Nucleus accumbens (tissue), 56 donors: ENCODE data around the gene FASN.
A peak's percentile ranks its signal among the peaks of the same experiment; 100 is the strongest.
"Not testable (repeated sequence)": the region's sequence is repeated elsewhere in the genome, so short reads cannot be mapped to it uniquely, and the experiment has no call there.

Source experiments
- DNase-seq, 56 donors: peaks; one replicate each; lab custom pipeline; 2025; lab: John Stamatoyannopoulos, UW

The FASN gene

DNA sequence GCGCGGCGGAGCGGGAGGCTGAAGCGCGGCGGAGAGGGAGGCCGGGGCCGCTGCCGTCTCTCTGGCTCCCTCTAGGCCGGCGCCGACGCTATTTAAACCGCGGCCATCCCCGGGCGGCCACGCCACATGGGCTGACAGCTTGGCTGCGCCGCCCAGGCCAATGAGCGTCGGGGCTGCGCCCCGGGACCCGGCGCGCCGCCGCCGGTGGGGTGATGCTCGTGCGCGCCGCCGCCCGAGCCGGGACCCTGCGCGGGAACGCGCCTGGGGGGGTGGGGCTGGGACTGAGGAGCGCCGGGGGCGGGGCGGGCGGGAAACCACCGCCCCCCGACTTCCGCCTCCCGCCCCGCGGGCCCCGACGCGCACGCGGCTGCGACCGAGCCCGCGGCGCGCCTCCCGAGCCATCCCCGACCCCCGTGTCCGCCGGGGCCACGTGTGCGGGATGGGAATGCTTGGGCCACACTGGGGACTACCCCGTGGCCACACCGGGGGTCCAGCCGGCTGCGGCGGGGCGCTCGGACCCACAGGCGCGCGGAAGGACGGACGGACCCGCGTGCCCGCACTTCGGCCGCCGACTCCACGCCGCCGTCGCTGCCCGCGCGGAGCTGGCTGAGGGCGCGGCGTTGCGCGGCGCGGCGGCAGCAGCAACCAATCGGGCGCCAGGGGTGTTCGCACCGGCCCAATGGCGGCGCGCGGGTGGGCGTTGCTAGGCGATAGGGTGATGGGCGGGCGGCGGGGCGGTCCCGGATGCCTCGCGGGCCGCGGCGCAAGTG, at the start of gene FASN:
TSS of gene FASN (minus strand) at position 68 of the 770 bp plus-strand sequence. CDS start 1,791 bp downstream, outside the sequence.
- DNase-seq: peak in 55 of 56 donors; percentile 57 to 95 (median 88)

DNA sequence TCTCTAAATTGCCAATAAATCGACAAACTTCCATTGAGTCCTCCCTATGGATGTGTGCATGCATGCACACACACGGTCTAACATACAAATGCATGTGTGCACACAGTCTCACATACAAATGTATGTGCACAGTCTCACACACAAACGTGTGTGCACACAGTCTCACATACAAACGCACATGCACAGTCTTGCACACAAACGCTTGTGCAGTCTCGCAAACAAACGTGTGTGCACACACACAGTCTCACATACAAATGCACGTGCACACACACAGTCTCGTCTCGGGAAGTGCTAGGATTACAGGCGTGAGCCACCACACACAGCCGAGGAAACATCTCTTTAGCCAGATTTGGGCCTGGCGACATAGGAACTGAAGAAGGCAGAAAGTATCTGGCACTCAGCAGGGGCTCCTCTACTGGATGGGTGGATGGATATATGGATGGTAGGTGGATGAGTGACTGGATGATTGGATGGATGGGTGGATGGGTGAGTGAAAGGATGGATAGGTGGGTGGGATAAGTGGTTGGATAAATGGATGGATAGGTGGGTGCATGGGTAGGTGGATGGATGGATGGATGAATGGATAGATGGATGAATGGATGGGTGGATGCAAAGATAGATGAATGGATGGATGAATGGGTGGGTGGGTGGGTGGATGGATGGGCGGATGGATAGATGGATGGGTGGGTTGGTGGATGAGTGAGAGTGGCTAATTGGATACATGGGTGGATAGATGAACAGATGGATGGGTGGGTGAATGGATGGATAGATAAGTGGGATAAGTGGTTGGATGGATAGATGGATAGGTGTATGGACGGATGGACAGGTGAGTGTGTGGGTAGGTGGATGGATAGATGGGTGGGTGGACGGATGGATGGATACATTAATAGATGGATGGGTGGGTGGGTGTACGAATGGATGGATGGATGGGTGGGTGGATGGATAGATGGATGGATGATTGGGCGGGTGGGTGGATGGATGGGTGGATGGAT, 48.9 kb upstream of the FASN start:
- no peak for DNase-seq

DNA sequence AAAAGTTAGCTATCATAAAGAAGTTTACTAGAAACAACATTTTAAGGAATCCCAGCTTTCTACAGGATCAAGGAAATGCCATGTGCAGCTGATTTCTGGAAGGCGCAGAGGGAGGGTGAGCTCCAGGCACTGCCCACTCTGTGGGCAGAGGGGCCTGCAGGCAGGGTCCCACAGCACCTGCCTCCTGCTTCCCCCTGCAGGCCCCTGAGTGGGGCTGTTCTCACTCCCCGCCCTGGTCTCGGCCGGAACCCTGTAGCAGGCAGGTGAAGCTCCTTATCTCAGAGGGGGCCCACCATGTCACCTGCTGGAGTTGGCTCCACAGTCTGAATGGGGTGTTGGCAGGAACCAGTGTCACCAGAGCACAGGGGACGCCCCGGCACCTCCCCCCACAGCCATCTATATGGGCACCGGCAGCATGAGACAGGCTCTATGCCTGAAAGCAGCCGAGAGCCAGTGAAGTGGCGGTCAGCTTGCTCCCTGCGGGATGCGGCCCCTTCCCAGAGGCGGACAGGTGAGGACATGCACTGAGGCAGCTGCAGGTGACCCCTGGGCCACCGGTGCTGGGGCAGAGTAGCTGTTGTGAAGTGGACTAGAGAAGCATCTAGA, 47.6 kb upstream of the FASN start:
- no peak for DNase-seq

DNA sequence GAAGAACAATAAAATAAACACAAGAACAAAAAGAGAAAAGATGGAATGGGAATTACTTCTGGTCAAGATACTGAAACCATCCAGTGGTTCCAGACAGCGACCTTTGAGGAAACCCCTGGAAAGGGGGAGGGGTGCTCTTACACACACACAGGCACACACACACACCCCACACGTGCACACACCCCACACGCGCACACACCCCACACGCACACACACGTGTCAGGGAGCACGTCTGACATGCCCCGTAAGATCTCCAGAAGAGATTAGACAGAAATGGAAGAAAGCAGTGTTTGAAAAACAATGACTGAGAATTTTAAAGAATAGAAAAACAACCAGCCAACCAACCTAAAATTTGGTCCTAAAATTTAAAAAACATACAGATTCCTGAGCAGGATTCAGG, 45.3 kb upstream of the FASN start:
- no peak for DNase-seq

DNA sequence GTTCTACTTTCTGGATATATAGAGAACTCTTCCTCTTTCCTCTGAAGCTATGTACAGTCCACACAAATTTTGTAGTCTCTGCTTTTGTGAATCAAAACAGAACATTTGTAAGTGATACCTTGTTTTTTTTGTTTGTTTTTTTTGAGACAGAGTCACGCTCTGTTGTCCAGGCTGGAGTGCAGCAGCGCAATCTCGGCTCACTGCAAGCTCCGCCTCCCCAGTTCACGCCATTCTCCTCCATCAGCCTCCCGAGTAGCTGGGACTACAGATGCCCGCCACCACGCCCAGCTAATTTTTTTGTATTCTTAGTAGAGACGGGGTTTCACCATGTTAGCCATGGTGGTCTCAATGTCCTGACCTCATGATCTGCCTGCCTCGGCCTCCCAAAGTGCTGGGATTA, 41.9 kb upstream of the FASN start:
- DNase-seq: not testable (repeated sequence)

DNA sequence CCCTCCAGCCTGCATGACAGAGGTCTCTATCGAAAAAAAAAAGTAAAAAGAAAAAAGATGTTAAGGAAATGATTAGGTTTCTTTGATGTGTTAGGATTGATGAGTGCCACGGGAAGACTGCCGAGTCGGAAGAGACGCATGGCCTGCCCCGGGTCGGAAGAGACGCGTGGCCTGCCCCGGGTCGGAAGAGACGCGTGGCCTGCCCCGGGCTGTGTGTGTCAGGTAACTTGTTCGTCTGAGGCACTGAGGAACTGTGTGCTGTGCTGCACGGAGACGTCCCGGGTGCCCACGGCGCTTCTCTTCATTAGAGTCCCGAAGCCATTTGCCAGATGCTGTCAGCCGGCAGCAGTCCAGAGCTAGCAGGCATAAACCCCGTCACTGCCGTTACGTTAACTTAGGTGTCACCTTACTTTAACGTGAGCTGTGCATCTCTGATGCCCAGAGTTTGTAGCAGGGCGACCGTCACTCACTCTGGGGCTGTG, 40.5 kb upstream of the FASN start:
- DNase-seq: no peak

DNA sequence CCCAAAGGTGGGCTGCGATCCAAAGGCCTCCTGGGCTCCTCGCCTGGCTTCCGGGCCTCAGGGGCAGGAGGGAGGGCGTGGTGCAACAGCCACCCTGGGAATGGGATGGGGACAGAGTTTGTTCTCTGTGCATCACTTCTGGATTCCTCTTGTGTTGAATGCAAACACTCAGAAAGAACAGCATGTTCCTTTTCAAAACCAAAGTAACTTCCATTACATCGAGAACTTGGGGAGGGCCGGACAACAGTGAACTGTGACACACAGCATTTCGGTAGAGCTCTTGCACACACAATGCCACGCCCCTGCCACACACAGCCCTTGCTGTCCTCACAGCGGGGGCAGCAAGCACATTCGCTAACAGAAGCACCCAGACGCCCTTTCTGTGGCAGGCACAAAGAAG, 36.1 kb upstream of the FASN start:
- no peak for DNase-seq

DNA sequence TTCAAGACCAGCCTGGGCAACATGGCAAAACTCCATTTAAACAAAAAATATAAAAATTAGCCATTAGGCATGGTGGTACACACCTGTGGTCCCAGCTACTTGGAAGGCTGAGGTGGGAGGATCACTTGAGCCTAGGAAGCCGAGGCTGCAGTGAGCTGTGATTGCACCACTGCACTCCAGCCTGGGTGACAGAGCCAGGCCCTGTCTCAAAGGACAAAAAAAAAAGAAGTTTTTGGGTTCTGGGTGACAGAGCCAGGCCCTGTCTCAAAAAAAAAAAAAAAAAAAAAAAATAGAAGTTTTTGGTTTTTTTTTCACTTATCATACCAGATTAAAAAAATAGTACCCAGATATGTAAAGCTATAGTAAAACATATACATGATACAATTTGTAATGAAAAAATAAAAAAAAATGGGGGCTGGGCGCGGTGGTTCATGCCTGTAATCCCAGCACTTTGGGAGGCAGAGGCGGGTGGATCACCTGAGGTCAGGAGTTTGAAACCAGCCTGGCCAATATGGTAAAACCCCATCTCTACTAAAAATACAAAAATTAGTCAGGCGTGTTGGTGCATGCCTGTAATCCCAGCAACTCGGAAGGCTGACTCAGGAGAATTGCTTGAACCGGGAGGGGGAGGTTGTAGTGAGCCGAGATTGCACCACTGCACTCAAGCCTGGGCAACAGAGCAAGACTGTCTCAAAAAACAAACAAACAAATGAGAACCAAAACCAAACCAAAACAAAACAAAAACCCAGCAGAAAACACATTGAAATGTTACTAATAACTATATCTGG, 35.3 kb upstream of the FASN start:
- DNase-seq: not testable (repeated sequence)

DNA sequence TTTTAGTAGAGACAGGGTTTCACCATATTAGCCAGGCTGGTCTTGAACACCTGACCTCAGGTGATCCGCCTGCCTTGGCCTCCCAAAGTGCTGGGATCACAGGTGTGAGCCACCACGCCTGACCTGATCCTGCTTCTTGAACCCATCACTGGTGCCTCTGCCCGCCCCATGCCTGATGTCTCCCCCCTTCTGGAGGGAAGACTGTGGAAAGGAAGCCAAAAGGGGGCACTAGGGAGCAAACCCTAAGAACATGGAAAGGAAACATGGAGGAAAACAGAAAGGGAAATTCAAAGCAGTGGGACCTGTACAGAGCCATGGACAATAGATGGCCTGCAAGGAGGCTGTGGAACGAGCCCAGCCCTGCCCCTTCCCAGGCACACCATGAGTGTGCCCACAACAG, 31.1 kb upstream of the FASN start:
- DNase-seq: no peak

DNA sequence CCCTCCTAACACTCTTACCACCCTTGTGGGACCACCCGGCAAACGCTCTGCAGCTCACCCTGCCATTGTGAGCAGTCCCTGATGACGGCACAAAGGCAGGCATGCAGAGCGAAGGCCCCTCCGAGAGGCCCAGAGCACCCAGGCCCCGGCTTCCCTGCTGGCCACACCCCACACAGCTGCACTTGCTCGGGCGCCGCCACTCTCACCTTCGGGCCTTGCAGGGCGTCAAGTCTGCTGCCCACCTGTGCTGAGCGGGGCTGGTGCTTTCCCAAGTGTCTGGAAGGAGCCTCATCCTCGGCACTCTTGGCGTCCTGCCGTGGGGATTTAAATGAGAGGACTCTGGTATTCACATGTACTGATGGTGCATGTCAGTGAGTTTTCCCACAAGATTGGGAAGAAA, 30.3 kb upstream of the FASN start:
- no peak for DNase-seq

DNA sequence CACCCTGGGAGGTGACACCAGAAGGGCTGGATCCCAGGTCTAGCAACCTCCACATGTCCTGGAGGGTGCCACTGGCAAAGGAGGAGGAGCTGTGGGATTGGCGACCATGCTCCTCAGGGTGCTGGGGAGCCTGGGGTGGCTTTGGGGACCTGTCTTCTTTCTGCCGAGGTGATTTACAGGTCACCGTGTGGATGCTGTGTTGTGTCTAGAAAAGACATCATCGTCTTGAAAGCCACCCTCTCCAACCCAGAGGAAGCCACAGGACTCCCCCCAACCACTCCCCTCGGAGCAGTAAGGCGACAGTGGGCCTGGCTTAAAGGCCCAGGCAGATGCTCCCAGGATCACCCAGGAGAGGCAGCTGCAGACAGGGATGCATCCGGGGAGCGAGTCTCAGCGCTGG, 29.7 kb upstream of the FASN start:
- no peak for DNase-seq

DNA sequence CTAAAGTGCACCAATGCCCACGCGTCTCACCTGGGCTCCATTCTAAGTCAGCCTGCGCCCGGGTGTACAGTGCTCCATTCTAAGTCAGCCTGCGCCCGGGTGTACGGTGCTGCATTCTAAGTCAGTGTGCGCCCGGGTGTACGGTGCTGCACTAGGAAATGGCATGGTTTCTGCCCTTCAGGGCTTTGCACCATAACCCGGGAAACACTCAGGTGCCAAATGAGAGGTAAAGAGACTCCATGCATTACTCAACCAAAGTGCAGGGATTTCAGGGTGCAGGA, 29.2 kb upstream of the FASN start:
- no peak for DNase-seq

DNA sequence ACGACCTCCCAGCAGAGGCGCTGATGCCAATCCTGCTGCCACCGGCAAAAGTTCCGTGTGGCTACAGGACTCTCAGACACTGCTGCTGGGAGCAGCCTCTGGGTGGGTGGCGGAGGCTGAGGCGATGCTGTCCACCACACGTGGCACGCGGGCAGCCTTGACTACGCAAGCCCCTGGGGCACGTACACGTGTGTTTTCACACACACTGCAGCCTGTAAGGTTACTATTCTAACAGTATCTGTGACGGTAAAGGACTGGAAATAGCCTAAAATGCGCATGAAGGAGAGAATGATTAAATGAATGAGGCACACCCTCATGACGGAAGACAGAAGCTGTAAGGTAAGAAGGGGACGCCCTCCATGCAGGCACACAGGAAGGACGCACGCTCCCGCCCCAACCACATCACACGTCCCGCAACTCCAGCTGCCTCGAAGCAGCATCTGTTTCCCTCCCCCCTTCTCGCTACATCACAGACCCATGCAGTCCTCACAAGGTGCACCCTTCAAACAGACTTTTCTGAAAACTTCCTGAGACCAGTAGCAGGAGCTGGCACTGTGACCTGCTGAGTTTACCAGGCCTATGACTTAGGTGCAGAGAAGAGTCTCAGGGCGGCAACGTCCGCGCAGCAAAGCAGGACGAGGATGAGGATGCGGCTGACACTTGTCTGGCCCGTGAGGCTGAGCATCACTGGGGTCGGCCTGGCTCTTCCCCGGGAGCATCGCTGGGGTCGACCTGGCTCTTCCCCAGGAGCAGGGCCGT, 28.7 kb upstream of the FASN start:
- no peak for DNase-seq

DNA sequence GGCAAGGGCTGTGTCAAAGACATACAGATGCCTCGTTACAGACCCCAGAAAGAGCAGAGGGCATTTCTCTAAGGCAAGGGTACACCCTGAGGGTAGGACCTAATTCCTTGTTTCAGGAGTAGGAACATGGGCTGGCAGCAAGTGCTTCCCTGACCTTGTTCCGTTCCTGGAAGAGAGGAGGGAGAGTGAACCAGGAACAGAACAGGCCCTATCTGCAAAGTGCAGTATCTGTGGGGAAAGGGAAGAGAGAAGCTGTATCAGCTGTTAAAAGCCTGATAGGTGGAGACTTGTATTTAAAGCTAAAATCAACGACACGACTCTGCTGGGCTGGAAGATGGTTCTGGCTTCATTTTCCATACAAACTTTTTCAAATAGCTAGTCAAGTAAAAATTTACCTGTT, 26.1 kb upstream of the FASN start:
- no peak for DNase-seq

DNA sequence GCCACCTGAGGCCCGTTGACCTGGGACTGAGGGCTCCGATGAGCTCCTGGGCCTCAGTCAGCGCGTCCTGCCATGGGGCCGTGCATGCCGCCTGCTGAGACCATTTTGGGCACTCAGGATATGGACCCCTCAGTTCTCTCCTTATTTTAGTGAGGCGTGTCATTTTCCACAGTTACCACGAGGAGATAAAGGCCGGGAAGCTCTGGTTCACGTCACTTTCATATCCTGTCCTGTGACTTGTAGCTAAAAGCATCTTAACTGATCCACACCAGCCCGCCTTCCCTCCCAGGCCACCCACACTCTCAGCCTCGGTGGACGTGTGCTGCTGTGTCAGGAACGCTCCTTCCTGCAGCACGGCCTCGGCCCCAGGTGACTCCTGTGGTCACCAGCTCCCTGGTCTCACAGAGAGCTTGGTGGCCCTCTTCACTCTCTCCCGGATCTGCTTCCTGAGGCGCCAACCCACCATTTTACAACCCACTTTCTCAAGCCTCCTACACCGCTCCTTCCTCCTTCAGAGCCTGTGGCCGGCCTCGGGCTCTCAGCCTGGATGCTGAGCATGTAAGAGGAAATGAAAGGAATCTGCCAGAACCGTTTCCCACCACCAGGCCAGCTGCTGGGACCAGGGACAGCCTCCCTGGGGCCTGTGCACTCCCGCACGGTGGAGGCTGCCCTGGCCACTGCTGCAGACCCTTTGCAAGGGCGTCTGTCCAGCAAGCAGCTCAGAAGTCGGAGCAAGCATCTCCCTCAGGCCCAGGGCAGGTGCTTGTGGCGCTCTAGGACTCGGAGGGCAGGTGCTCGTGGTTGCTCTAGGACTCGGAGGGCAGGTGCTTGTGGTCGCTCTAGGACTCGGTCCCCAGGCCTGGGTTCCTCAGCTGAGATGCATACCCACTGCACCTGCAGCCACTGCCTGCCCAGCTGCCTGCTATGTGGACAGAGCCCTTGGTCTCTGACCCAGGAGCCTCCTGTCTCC, 23.9 kb upstream of the FASN start:
- no peak for DNase-seq

DNA sequence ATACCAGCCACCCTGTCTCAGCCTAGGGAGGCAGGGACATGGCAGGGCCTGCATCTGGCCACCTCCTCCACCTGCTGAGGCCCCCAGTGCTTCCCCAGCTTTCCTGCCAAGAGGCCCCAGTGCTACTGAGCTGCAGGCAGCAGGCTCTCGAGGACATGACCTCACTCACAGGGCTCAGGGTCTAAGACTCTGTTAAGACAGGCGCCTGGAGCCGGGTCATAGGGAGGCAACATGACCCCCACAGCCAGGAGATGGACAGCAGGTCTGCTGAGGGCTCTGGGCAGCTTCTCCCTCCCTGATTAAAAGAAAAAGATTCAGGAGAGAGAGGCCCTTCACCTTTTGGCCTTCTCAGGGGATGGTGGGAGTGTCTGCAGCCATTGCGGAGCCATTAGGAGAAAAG, 23.2 kb upstream of the FASN start:
- no peak for DNase-seq

DNA sequence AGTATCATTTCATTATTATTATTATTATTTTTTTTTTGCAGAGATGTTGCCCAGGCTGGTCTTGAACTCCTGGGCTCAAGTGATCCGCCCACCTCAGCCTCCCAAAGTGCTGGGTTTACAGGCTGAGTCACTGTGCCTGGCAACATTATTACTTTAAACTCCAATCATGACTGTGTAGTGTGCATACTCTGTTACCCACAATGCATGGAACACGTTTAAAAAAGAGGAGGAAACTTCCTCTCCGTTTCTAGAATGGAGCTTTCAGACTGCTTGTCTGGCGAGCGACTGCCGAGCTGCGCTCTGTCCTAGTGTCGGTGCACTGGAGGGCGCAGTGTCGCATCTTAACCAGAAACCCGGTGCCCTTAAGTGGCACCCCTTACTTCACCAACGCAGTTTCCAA, 22.1 kb upstream of the FASN start:
- peak in 8 of 56 donors; percentile 10 to 51 (median 31) for DNase-seq

DNA sequence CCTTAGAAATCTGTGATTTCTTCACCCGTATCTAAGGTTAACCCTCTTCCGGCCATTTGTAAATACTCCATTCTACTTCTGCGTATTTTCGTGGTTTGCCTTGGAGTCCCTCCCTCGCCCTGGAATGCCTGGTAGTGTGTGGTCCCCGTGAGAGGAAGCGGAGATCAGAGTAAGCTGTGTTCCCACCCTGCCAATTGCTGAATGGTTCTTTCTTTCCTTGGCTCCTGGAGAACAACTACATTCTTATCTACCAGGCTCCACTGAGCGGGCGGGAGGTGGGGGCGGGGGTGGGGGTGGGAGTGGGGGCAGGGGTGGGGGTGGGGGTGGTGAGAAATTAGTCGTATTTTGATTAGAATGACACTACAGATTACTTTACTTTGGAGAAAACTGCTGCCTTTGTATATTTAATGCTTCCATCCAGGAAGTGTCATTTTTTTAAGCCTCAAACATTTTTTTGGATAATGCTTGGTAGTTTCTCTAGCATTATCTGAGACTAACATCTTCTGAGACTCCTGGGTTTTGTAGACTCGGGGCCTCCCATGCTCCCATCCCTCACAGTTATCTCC, 20.9 kb upstream of the FASN start:
- peak in 3 of 56 donors; percentile 19 to 28 (median 24) for DNase-seq
